Skin epidermis (tissue), 12 donors: ENCODE results near the gene DIS3L2.
A peak's percentile ranks its signal among the peaks of the same experiment; 100 is the strongest.
"Not testable (repeated sequence)": the region's sequence is repeated elsewhere in the genome, so short reads cannot be mapped to it uniquely, and the experiment has no call there.

Experiments used
- H3K27ac ChIP-seq, 21 experiments: fragments of 200-600 bp; sonication (generic) in 11 of 21; one replicate each; pipeline ENCODE4 v1.5.0; 2020; ENCODE audit warnings: mild to moderate bottlenecking in 3 of 21, inconsistent platforms in 2 of 21, moderate library complexity in 2 of 21
- H3K4me3 ChIP-seq, 7 experiments: fragments of 200-600 bp; sonication (generic) in 2 of 7; one replicate each; pipeline ENCODE4 v1.5.0; 2020; ENCODE audit warnings: inconsistent platforms in 2 of 7, mild to moderate bottlenecking in 2 of 7, moderate library complexity in 1 of 7

Gene DIS3L2

DNA sequence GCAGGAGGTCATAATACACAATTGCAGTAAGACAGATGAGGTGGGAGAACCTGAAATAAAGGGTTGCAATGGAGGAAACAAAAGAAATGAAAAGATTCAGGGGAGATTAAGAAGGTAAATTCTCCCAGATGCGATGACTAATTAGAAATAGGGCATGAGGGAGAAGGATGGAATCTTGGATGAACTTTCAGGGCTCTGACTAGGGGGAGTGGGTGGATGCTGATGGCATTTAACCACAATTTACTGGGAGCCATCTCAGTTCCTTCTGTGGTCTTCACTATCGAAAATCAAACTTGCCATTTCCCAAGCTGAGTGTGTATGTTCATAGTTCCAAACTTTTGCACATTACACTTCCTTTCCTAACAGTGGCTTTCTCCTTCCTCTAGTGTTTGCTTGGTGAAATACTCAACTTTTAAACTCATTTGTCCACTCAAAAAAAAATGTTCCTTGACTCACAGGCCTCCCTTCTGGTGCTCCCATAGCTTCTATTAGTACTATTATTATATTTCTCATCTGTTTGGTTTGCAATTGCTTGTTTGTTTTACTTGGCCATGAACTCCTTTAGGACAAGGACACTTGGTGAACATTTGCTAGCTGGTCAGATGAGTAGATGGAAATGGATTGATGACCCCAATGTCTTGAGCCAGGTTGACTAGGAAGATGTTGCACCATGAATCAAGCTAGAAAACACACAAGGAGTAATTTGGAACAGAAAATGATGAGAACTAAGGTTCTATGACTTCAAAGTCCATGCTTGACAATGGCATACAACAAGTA lies 178.5 kb downstream of the DIS3L2 start:
- Histone ChIP-seq H3K27ac (no peak overlapping the region), H3K4me3 (no peak overlapping the region)

- no peak overlapping the region for H3K4me3 ChIP-seq
- no peak overlapping the region for H3K27ac ChIP-seq
Observed at GRCh38 chr2:232141591-232141990, 180.1 kb downstream of the DIS3L2 start.

GRCh38 chr2:232142049-232142448 lies 180.5 kb downstream of the DIS3L2 start:
- Histone ChIP-seq H3K27ac (no peak overlapping the region), H3K4me3 (no peak overlapping the region)

GRCh38 chr2:232142502-232142901 lies 181.0 kb downstream of the DIS3L2 start:
- H3K27ac ChIP-seq = no peak overlapping the region
- H3K4me3 ChIP-seq = no peak overlapping the region

DNA sequence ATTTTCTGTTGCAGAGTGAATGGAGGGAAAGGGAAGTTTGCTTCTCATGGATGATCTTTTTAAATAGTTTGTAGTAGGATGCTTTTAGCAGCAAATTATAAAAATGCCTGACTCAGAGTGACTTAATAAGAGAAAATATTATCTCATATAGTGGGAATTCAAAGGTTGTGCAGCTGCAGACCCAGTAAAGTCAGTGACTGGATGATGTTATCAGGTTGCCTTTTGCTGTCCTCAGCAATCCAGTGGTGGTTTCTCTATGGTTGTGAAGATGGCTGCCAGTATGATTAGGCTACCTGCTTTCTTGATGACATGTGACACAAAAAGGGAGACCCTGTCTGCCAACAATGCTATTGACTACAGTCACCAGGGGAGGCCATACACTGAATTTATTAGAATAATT lies 184.8 kb downstream of the DIS3L2 start:
- Histone ChIP-seq H3K27ac (no peak overlapping the region), H3K4me3 (no peak overlapping the region)

- H3K27ac ChIP-seq = no peak overlapping the region
- H3K4me3 ChIP-seq = no peak overlapping the region
Observed at GRCh38 chr2:232147440-232148077, 186.0 kb downstream of the DIS3L2 start.

DNA sequence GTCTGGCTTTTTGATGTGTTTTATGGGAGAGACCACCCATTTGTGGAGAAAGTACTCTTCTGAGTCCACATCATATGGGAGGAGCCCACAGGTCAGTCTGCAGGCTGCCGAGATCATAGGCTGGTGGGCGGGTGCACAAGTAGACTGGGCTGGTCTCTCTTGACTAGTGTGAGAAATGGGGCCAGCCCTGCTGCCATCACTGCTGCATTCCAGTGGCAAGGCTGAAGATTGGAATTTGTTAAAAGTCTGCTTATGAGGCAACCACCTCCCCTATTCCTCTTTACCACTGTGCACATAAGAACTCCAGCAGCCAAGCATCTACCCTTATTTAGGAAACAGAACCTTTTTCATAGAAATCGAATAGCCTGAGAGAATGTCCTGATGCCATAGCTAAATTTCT lies 200.7 kb downstream of the DIS3L2 start:
- Histone ChIP-seq H3K4me3 (no peak overlapping the region), H3K27ac (no peak overlapping the region)

- H3K27ac ChIP-seq = peak overlapping the region in 4 of 21 experiments; percentile 2 to 36 (median 25)
- H3K4me3 ChIP-seq = no peak overlapping the region
Observed at GRCh38 chr2:232170396-232170795, 208.9 kb downstream of the DIS3L2 start.

DNA sequence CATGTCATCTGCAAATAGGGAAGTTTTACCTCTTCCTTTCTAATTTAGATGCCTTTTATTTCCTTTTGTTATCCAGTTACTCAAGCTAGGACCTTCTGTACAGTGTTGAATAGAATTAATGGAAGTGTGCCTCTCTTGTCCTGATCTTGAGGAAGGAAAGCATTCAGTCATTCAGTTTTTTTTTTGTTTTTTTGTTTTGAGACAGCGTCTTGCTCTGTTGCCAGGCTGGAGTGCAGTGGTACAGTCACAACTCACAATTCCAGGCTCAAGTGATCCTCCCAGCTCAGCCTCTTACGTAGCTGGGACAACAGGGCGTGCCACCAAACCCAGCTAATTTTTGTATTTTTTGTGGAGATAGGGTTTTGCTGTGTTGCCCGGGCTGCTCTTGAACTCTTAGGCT lies 213.1 kb downstream of the DIS3L2 start:
- Histone ChIP-seq H3K4me3 (no peak overlapping the region), H3K27ac (no peak overlapping the region)

DNA sequence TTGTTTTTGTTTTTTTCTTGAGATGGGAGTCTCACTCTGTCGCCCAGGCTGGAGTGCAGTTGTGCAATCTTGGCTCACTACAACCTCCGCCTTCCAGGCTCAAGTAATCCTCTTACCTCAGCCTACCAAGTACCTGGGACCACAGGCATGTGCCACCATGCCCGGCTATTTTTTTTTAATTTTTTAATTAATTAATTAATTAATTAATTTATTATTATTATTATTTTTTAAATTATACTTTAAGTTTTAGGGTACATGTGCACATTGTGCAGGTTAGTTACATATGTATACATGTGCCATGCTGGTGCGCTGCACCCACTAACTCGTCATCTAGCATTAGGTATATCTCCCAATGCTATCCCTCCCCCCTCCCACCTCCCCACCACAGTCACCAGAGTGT lies 215.1 kb downstream of the DIS3L2 start:
- not testable (repeated sequence) for H3K27ac ChIP-seq, H3K4me3 ChIP-seq

GRCh38 chr2:232183279-232183678 lies 221.8 kb downstream of the DIS3L2 start:
- Histone ChIP-seq H3K4me3 (no peak overlapping the region), H3K27ac (no peak overlapping the region)

- no peak overlapping the region for H3K4me3 ChIP-seq
- H3K27ac ChIP-seq = no peak overlapping the region
Observed at GRCh38 chr2:232184346-232184745, 222.8 kb downstream of the DIS3L2 start.

DNA sequence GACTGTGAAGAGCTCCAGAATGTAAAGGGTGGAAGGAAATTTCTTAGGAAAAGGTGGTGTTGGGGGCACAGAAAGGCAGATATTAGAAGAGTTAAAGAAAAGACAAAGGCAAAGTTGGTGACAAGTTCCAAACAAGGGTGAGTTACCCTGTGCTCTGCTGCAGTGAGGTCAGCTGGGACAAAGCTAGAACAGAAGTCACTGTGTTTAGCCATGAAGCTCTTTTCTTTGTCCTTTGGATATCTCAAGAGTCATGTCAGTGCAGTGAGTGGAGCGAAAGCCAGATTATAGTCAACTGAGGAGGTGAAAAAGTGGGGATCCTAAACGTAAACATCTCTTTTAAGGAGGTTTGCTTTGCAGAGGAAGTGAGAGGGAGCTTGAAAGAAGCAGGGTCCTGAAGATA lies 229.3 kb downstream of the DIS3L2 start:
- no peak overlapping the region for H3K4me3 ChIP-seq
- no peak overlapping the region for H3K27ac ChIP-seq

DNA sequence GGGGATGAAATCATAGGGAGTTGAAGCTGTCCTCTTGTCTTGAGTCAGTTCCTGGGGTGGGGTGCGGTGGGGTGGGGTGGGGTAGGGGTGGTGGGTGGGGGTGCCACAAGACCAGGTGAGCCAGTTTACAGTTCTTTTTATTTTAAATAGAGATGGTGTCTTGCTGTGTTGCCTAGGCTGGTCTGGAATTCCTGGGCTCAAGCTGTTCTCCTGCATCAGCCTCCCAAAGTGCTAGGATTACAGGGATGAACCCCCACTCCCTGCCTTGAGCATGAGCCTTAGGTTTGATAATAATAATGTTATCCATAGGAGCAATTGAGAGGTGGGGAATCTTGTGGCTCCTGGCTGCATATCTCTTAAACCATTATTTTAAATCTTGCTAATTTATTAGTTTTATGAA lies 234.0 kb downstream of the DIS3L2 start:
- Histone ChIP-seq H3K27ac (no peak overlapping the region), H3K4me3 (no peak overlapping the region)

GRCh38 chr2:232196802-232197201 lies 235.3 kb downstream of the DIS3L2 start:
- H3K27ac ChIP-seq = no peak overlapping the region
- H3K4me3 ChIP-seq = no peak overlapping the region

GRCh38 chr2:232200195-232200594 lies 238.7 kb downstream of the DIS3L2 start:
- Histone ChIP-seq H3K27ac (no peak overlapping the region), H3K4me3 (no peak overlapping the region)

DNA sequence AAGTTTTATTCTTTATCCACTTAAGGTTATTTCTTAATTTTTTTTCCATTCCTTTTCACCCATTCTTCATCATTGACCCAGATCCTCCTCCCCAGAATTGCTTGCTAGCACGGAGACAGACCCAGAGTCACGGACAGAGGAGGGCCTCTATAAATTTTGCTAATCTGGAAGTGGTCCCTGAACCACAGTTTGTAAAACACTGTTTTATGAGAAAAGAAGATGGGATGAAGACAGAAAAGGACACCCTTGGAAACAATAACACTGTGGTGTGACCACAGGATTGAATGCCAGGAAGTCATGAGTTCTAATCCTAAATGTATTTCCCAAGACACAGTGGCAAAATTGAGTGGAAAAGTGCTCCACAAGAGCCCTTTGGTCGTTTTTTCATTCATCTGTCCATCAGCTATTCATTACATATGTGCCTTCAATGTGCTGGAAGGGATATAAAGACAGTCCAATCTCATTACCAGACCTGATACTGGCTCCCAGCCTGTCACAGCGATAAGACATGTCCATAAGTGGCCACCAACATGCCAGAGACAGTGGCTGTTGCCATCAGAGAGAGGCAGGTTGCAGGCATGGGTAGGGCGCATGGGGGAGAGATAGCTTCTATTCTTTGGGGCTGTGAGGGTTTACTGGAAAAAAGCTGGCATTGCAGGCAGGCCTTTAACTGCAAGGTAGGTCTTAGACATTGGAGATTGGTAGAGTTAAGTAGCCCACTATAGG lies 241.8 kb downstream of the DIS3L2 start:
- Histone ChIP-seq H3K4me3 (no peak overlapping the region), H3K27ac (no peak overlapping the region)

DNA sequence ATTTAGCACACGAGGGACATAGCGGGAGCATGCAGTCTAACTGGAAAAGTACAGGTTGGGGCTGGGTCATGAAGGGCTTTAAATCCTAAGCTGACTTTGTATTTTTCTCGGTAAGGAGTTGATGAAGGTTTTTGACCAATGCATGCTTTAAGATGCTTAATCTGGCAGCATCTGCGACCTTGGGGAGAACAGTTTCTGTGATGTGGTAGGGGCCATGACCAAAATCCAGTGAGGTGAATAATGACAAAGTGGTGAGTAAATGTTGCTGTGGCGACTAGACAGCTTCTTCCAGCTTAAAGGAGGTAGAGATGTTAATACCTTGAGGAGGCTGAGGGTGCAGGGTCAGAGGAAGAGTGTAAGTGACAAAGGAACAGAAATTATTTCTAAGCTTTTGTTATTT lies 242.4 kb downstream of the DIS3L2 start:
- H3K4me3 ChIP-seq = no peak overlapping the region

GRCh38 chr2:232204457-232204931 lies 243.0 kb downstream of the DIS3L2 start:
- H3K4me3 ChIP-seq = no peak overlapping the region
- peak overlapping the region in 1 of 21 experiments; percentile 2 for H3K27ac ChIP-seq

More for the DNA sequence above, 242.4 kb downstream of the DIS3L2 start:
- H3K27ac ChIP-seq = peak overlapping the region in 1 of 21 experiments; percentile 2

GRCh38 chr2:232207174-232207573 lies 245.7 kb downstream of the DIS3L2 start:
- Histone ChIP-seq H3K4me3 (no peak overlapping the region), H3K27ac (no peak overlapping the region)

GRCh38 chr2:232210306-232210705 lies 248.8 kb downstream of the DIS3L2 start:
- H3K27ac ChIP-seq = no peak overlapping the region
- H3K4me3 ChIP-seq = no peak overlapping the region
